Measurements from ENCODE around the gene HINT3.
A peak's percentile ranks its signal among the peaks of the same experiment; 100 is the strongest.
"Not testable (repeated sequence)": the region's sequence is repeated elsewhere in the genome, so short reads cannot be mapped to it uniquely, and the experiment has no call there.

The HINT3 gene

GRCh38 chr6:125926711-125927110 is 29.9 kb upstream of the HINT3 start:
- DNase-seq (ENCODE audit: low read depth), result no peak
- H3K4me3 ChIP-seq (ENCODE audit: low read depth, low read length), result no peak overlapping the region
- TF ChIP-seq, protein P1, sequence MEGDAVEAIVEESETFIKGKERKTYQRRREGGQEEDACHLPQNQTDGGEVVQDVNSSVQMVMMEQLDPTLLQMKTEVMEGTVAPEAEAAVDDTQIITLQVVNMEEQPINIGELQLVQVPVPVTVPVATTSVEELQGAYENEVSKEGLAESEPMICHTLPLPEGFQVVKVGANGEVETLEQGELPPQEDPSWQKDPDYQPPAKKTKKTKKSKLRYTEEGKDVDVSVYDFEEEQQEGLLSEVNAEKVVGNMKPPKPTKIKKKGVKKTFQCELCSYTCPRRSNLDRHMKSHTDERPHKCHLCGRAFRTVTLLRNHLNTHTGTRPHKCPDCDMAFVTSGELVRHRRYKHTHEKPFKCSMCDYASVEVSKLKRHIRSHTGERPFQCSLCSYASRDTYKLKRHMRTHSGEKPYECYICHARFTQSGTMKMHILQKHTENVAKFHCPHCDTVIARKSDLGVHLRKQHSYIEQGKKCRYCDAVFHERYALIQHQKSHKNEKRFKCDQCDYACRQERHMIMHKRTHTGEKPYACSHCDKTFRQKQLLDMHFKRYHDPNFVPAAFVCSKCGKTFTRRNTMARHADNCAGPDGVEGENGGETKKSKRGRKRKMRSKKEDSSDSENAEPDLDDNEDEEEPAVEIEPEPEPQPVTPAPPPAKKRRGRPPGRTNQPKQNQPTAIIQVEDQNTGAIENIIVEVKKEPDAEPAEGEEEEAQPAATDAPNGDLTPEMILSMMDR (IDR thresholded peaks at IDR 0.05; ENCODE audit: insufficient read depth, low read depth, low read length, missing control alignments), result no peak

- TF ChIP-seq, protein P1 (IDR thresholded peaks at IDR 0.05; ENCODE audit: insufficient read depth, low read depth, low read length, missing control alignments), result no peak
- DNase-seq (ENCODE audit: low read depth), result no peak
- H3K4me3 ChIP-seq (ENCODE audit: low read depth, low read length), result no peak overlapping the region
Observed at GRCh38 chr6:125927761-125928160, 28.8 kb upstream of the HINT3 start.

- no peak for DNase-seq (ENCODE audit: low read depth)
- TF ChIP-seq, protein P1 (IDR thresholded peaks at IDR 0.05; ENCODE audit: insufficient read depth, low read depth, low read length, missing control alignments), result no peak
- no peak overlapping the region for H3K4me3 ChIP-seq (ENCODE audit: low read depth, low read length)
Observed at GRCh38 chr6:125930765-125931418, 25.7 kb upstream of the HINT3 start.

- TF ChIP-seq, protein P1 (IDR thresholded peaks at IDR 0.05; ENCODE audit: insufficient read depth, low read depth, low read length, missing control alignments), result no peak
- peak; percentile 63 for DNase-seq (ENCODE audit: low read depth)
- no peak overlapping the region for H3K4me3 ChIP-seq (ENCODE audit: low read depth, low read length)
Observed at GRCh38 chr6:125931733-125932450, 24.7 kb upstream of the HINT3 start.

GRCh38 chr6:125932451-125932795 is 24.1 kb upstream of the HINT3 start:
- no peak for DNase-seq (ENCODE audit: low read depth)
- no peak overlapping the region for H3K4me3 ChIP-seq (ENCODE audit: low read depth, low read length)
- TF ChIP-seq, protein P1 (IDR thresholded peaks at IDR 0.05; ENCODE audit: insufficient read depth, low read depth, low read length, missing control alignments), result no peak

- DNase-seq (ENCODE audit: low read depth); H3K4me3 ChIP-seq (ENCODE audit: low read depth, low read length): not testable (repeated sequence)
Observed at GRCh38 chr6:125935520-125935919, 21.1 kb upstream of the HINT3 start.

GRCh38 chr6:125939026-125939425 is 17.5 kb upstream of the HINT3 start:
- H3K4me3 ChIP-seq (ENCODE audit: low read depth, low read length), result no peak overlapping the region
- DNase-seq (ENCODE audit: low read depth), result no peak
- TF ChIP-seq, protein P1 (IDR thresholded peaks at IDR 0.05; ENCODE audit: insufficient read depth, low read depth, low read length, missing control alignments), result no peak

All from GM12865 (cell line).